NCI-H2029 (cell line): ENCODE measurements around the gene BRAT1.

Experiments used
- DNase-seq: peaks from one replicate; lab custom pipeline; 2025; lab: John Stamatoyannopoulos, UW

The BRAT1 gene

DNA sequence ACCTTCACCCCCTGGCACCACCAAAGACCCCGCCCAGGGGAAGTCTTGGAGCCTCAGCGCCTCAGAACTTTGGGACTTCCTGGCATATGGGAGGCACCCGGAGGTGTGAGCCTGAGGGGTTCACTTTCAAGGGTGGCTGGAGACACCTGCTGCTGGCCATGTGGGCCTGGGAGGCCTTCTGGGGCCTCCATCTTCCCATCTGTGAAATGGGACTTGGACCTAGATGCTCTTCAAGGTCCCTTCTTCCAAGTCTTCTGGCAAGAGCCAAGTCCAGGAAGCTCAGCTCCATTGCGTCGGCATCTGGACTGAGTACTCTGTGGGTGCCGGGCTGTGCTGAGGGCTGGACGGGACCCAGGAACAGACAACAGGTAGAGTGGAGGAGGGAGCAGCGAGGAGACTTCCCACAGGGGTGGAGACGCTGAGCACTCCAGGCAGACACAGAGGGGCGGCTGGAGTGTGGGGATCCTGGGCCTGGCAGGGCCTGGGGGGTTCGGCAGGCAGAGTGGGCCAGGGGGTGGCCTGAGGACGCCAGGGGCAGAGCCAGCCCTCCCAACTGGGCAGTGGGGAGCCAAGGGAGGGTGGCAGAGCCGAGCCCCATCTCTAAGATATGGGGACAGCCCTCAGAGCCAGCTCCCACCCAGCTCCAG lies 45.1 kb downstream of the BRAT1 start:
- DNase-seq, result no peak

DNA sequence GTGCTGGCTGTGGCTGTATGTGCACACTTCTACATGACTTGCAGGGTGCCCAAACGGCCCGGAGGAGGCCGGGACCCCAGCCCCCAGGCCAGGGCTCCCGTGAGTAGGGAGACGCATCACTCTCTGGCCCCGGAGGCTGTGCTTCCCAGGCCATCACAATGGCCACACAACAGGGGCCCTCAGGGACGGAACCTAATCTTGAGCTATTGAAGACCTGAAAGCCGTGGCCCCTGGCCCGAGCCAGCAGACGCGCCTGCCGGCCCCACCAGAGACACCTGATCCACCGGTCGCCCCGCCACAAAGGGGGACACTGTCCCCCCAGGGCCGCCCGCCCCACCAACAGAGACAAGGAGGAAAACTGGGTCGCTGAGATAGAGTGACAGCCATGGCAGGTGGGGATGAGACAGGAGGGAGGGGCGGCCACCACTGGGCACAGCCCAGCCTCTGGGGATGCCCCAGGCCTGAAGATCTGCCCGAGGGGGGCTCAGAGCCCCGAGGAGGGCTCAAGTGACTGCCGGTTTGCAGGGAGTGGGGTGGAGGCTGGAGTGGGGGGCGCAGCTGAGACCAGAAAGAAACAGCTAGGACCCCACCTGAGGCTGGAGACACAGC lies 45.9 kb downstream of the BRAT1 start:
- no peak for DNase-seq

DNA sequence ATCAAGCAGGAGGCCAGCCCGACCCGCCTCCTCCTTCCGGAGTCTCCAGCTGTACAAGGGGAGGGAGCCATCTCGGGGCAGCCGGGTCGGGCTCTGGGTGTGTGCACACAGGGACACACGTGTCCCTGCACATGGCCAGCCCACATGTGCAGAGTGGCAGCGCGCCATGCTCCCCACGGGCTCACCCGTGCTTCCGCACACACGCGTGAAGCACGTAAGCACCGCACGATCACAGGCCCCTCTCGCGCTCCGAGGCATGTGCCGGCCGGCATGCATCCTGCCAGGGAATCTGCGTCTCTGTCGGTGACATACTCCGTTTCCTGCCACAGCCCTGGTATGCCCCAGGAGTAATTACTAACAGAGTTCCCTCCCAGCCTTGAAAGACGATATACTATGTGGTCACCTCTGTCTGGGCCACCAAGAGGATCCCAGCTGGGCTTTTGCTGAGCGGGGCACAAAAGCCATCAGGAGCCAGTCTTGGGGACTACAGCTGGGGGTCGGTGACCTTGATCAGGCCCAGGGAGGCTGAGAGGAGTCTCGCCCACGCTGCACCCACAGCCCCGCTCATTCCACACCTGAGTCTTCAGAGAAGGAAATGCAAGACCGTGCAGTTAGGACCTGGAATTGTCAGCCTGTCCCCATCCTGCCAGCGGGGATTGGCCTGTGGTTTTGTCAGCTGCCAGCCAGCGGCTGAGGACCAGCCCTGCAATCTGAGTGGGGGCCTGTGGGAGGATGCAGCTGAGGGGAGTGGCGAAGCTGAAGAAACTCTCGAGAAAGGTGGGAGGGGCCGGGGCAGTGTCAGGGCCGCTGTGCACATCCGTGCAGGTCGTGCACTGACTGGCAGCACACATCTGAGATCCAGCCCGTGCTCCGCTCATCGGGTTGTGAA lies 46.8 kb downstream of the BRAT1 start:
- peak; percentile 61 for DNase-seq

DNA sequence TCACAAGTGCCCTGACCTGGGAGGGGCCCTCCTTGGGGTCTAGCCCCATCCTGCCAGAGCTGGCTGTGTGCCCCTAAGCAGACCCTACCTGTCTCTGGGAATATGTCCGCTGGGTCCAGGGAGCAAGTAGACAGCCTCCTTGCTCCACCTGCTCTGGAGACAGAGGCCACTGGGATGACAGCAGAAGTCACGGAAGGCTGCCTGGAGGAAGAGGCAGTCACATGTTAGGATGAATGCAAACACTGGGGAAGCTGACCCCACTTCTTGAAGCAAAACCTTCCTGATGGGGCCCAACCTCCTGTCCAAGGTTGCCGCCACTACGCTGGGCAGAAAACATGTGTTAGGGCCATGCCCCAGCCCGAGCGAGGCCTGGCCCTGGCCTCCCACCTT lies 47.4 kb downstream of the BRAT1 start:
- no peak for DNase-seq

DNA sequence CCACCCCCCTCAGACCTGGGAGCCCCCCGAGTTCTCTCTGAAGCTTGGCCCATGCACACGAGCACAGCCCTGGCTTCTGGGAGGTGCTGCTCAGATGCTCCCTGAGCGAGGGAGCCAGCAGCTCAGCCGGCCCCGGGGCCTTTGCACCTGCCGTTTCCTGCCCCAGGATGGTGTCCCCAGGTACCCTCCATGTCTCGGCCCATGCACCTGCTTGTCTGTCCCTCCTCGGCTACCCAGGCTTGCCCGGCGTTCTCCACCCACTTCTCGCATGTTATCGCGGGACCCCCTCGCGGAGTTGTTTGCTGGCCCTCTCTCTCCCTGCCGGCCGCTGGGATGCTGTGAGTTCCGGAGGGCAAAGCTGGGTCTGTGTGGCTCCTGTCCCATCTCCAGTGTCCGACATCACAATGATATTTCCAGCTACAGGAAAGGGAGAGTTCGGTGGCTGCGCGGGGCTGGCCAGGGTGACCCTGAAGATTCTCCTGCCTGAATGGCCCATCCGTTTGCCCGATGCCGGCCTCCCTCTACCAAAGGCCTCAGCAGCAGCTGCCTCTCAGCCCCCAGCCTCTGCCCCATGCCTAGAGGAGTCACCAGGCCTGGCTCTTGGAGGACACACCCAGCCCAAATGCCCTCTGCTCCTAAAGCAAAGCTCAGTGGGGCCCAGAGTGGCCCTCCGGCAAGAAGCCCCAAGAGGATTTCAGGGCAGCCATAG lies 48.0 kb downstream of the BRAT1 start:
- no peak for DNase-seq

DNA sequence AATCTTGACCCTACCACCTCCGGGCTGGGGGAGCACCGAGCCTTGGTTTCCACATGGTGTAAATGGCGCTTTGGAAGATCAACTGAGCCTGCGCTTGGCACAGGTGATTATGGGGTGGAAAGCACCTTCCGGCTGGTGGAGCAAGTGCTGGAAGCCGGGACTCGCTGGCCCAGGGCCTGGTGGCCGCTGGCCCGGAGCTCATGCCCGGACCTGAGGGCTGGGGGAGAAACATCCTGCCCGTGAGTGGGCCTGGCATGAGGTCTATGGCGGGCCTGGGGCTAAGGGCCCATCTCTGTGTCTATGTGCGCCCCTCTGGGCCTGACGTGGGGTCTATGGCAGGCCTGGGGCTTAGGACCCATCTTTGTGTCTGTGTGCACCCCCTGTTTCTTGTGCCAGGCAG lies 49.9 kb downstream of the BRAT1 start:
- no peak for DNase-seq

DNA sequence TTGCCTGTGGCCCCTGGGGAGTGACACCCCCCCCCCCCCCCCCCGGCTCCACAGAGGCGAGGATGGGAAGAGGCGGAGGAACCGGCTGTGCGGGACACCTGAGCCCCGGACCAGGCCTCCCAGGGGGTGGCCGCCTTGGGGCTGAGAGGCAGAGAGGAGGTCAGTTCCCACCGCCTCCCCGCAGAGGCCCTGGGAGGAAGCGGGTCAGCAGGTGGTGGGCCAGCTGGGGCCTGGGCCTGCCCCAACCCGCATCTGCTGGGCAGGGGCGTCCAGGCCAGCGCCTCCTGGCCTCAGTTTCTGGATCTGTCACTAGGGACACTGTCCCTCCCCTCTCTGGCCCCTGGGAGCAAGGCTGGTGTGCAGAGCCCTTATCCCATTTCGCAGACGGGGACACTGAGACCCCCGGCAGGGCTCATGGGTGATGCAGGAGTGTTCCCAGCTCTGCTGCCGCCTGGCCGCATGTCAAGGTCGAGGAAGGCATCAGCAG lies 50.4 kb downstream of the BRAT1 start:
- DNase-seq, result no peak

DNA sequence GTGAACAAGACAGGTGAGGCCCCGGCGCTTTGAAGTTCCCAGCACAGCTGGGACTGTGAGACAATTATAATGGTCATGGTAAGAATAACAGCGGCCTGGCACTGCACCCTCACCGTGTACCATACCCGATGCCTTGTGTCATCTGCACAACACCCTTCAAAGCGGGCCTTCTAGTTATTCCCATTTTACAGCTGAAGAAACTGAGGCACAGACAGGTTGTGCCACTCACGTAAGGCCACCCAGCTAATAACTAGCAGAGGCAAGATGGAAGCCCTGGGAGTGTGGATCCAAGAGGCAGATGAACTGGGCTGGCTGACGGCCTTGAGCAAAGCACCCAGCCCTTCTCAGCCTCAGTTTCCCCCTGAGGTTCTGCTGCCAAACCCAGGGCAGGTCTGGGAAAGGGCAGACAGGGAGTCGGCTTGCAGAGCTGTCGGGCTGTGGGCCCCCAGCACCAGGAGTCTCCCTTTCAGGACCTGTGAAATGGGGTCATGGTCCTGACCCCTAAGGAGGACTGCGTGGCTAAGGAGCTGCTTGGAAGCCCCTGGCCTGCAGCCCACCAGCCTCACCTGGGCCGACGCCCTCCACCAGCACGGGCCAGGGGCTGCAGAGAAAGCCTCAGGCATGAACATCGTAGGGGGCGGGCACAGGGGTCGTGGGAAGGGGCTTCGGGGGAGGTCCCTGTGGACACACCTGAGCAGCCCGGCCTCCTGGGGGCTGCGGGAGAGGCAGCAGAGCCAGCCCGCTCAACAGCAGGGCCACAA lies 51.0 kb downstream of the BRAT1 start:
- no peak for DNase-seq

DNA sequence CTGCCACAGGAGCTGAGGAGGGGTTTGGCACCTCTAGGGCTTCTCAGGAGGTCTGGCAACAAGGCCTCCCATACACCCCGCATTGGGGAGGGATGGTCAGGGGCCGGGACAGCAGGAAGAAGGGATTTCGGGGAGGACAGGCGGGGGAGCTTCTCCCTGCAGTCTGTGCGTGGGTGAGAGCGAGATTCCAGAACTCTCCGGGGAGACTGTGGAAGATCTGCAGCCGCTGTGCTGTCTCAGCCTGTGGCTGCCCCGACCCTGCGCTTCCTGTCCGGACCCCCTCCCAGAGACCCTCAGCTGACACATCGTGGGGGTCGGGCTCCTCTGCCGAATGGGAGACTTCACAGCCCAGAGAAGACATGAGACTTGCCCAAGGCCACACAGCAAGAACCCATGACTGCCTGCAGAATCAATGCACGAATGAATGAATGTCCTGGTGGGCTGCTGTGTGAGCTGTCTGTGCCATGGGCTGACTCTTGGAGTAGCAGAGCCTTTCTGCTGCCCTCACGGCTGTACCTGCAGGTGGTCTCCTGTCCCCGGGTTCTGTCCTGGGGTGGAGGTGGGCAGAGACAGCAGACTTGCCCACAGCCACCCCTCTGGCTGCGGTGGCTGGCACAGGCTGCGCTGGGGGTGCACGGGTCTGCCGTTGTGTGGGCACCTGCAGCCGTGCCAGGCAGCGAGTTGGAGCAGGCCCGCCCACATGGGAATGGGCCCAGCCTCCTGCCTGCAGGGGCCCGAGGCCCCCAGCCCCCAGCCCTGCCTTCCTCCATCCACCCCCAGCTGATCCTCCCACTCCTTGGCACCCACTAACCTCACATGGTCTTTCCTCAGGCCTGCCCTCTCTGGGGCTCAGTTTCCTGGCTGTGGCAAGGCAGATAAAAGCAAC lies 52.0 kb downstream of the BRAT1 start:
- DNase-seq, result no peak

DNA sequence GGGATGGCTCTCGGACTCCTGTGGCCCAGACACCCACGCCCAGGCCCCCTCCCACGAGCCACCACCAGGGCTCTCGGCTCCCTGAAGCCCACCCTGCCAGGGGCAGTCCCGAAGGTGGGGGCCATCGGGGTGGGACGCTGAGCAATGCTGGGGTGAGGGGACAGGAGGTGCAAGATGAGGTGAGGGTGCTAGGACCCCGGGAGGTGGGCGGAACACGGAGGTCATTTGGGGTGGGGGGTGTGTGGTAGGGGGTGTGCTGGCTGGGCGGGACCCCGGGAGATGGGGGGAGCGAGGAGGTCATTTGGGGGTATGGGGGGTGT lies 52.7 kb downstream of the BRAT1 start:
- no peak for DNase-seq

DNA sequence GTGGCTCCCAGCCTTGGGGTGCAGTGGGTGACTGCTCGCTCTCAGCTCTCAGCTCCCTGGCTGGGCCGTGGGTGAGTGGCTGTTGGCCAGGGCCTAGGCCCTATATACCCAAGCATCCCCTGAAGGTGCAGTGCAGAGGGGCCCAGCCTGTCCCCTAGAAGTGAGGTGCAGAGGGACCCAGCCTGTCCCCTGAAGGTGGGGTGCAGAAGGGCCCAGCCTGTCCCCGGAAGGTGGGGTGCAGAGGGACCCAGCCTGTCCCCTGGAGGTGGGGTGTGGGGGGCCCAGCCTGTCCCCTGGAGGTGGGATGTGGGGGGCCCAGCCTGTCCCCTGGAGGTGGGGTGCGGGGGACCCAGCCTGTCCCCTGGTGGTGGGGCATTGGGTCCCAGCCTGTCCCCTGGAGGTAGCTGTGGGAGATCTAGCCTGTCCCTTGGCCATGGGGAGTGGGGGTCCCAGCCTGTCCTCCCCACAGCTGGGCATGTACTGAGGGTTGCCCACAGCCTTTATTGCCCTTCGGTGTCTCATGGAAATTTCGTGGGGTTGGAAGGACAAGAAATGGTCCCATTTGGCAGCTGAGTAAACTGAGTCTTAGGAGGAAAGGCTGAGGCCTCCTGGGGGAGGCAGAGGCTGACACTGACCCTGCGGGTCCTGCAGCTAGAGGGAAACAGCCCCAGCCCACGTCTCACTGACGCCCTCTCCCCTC lies 53.2 kb downstream of the BRAT1 start:
- no peak for DNase-seq

DNA sequence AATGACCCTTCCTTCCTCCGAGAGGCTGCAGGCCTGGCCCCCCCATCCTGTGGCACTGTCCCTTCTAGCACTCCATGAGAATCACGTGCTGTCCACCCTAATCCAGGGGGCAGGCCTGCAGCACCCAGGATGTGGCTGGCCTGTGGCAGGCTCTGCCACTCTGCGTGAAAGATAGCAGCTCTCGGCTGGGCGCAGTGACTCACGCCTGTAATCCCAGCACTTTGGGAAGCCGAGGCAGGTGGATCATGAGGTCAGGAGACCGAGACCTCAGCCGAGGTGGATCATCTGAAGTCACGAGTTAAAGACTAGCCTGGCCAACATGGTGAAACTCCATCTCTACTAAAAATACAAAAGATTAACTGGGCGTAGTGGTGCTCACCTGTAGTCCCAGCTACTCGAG lies 54.6 kb downstream of the BRAT1 start:
- DNase-seq, result no peak

DNA sequence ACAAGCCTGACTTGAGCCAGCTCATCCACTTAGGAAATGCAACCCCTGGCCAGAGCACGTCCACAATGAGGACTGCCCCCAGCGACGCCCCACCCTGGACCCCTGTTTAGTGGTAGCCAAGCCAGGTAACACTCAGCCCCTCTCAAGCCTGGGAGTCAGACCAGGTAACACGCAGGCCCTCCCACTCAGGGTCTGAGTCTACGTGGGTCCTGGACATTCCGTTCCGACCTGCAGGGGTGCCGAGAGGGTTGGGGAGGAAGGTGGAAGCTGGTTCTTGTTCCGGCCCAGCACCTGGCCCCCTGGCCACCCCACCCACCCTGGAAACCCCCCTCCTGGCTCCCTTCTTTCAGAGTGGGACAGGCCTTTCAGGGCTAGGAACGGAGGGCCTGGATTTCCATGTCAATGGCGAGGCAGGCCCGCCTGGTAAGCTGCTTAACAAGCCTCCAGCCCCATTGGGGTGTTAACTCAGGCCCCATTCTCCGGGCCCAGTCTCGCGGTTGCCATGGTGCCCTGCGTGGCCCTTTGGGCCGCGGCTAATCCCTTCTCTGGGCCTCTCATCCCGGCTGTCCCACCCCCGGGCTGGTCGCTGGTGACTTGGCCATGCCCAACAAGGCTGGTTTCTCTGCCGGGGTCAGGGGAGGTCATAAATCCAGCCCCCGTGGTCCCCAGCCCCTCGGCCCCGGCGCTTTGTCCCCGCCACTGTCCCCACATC lies 55.4 kb downstream of the BRAT1 start:
- DNase-seq, result no peak

DNA sequence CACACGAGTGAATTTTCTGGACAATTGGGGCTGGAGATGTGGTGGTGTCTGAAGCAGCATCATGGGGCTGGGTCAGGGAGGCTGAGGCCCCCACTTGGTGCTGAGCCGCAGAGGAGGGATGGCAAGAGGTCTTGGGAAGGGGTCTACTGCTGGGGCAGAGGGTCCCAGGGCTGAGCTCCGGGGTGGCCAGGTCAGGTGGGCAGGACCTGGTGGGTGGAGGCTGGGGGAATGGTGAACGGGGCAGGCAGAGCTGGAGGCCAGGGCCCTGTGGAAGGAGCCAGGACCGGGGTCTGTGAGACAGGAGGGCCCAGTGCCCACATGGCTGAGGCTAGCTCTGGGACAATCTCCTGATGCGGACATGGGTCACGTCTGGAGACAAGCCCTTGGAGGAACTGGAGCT lies 56.1 kb downstream of the BRAT1 start:
- no peak for DNase-seq

DNA sequence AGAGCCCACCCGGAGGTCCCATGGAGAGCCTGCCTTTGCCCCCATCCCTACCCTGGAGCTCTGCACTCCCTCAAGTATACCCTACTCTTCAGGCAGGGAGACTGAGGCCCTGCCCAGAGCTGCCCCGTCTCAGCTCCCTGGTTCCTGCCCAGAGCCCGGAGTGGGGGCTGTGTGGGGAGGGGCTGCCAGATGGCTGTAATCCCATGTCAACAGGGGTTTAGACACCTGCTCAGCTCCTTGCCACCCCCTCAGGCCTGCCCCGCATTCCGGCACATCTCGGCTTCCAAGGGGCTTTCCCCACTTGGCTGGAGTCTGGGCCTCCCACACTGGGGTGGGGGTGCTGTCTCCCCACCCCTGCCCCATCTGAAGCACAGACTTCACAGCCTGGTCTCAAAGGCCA lies 56.6 kb downstream of the BRAT1 start:
- DNase-seq, result no peak

DNA sequence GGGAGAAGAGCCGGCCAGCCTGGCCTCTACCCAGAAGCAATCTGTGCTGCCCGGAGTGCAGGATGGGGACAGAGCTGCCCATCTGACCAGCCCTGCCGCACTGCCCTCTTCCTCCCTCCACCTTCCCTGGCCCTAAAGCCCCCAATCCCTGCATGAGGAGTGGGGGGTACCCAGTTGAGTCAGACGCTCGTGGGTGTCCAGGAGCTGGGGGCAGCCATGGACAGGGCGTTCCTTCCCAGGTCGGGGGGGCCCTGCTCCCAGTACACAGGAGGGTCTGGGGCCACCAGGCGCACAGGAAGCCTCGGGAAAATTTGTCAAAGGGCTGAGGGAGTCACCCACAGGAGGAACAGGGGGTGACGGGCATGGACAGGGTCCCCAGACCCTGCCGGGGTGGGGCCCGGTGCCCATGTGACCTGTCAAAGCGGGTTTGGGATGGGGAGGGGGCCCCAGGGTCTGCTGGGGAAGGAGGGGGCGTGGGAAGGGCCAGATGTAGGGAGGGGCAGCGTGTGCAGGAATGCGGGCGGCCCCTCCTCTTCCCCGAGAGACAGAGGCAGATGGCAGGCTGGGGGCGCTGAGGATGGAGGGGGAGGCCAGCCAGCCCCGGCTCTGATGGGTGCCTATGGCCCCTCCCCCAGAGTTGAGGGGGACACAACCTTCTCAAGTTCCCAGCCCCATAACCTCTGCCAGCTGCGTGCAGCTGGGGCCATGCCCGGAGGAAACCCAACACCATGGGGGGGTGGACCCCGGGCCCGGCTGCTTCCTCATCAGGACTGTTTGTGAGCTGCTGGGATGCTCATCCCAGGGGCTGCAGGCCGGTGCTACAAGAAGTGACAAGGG lies 57.6 kb downstream of the BRAT1 start:
- no peak for DNase-seq

DNA sequence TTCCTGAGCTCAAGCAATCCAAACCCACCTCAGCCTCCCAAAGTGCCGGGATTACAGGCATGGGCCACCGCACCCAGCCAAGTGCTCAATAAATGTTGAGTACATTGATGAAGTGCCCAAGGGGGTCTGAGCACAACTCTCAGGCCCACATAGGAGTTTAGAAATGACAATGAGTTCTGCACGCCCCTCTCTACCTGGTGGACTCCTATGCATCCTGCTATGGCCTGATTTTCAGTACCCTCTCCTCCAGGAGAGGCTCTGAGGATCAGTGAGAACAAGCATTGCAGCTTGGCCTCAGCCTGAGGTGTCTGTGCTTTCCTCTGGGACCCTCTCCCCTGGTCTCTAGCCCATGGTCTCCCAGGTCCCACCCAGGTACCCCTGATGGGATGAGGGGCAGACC lies 58.3 kb downstream of the BRAT1 start:
- no peak for DNase-seq

DNA sequence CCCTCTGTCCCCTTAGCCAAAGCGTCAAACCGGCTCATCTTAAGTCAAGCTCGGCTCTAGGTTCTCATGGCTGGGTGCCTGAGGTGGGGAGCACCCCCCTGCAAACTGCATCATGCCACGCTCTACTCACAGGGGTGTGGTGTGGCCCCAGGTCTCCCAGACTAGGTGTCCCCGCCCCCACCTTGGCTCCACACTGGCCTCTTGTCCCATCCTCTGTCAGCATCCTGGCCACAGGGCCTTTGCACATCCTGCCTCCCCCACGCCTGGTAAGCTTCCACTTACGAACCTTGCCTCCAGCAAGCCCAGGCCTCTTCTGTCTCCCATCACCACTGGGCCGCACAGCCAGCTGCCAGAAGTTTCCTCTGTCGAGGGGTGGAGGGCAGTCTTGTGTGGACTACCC lies 58.9 kb downstream of the BRAT1 start:
- no peak for DNase-seq
